GM23338 (cell line): ENCODE data around the gene ZSCAN21. TPM values are rescaled to one million over a fixed set of nuclear protein-coding genes. Genes with fewer than 3 reads are reported as not detected.

Experiments used
- CREB1 ChIP-seq: fragments of 250-450 bp; sonication (Bioruptor Pico); IDR thresholded peaks from 2 replicates; pipeline ENCODE4 v1.5.0; 2020; ENCODE audit warnings: low read depth, mild to moderate bottlenecking, moderate library complexity
- CTCF ChIP-seq, 2 experiments: fragments of 200-600 bp in 1 of 2; sonication (generic) in 1 of 2; conservative IDR thresholded peaks; 2 replicates each; pipeline versions ENCODE4 v1.5.1 to v1.6.1; 2016 to 2017; ENCODE audit warnings: antibody characterized with exemption in 2 of 2, low read depth in 2 of 2, mild to moderate bottlenecking in 2 of 2, moderate library complexity in 1 of 2
- EZH2 ChIP-seq: fragments of 200-600 bp; sonication (generic); IDR thresholded peaks from one replicate; pipeline ENCODE4 v1.8.0; 2017; ENCODE audit warnings: antibody characterized with exemption, mild to moderate bottlenecking, low read depth; ENCODE audit not compliant: unreplicated experiment
- EZH2phosphoT487 ChIP-seq: fragments of 200-600 bp; sonication (generic); IDR thresholded peaks from one replicate; pipeline ENCODE4 v1.8.1; 2018; ENCODE audit warnings: antibody characterized with exemption; ENCODE audit not compliant: unreplicated experiment
- NANOG ChIP-seq: IDR thresholded peaks from 2 replicates; pipeline ENCODE4 v1.6.1; 2016; ENCODE audit warnings: antibody characterized with exemption, borderline replicate concordance
- REST ChIP-seq: IDR thresholded peaks from one replicate; pipeline ENCODE4 v1.6.1; 2018; ENCODE audit warnings: antibody characterized with exemption; ENCODE audit not compliant: unreplicated experiment
- ZNF331 ChIP-seq: fragments of 250-450 bp; sonication (Bioruptor Pico); IDR thresholded peaks from 2 replicates; pipeline ENCODE4 v1.5.0; 2020; ENCODE audit warnings: low read depth, mild to moderate bottlenecking, moderate library complexity
- ZNF462 ChIP-seq: fragments of 250-450 bp; sonication (Bioruptor Pico); IDR thresholded peaks from 2 replicates; pipeline ENCODE4 v1.5.0; 2020; ENCODE audit warnings: mild to moderate bottlenecking, moderate library complexity
- polyA plus RNA-seq: library from polyadenylated mRNA; unstranded; fragments of >200 nt; fragmentation: Nextera tagmentation; extraction: Ambion mirVana; gene quantifications from 2 replicates; pipeline ENCODE4 v1.2.1, GENCODE V29; 2016
- total RNA-seq: library from RNA; depleted of rRNA; stranded (reverse); fragments of >200 nt; shearing (Covaris generic); gene quantifications from 2 replicates; pipeline ENCODE4 v1.2.3, GENCODE V29; 2014

Gene ZSCAN21
- total and polyA plus RNA-seq, 2 experiments from 2014 or later: 15.7 to 21.8 TPM

GRCh38 chr7:100099452-100099851 is 49.9 kb downstream of the ZSCAN21 start (continued):
- TF ChIP-seq ZNF462 (CRISPR knock-in tag) (no peak), CTCF (conservative IDR thresholded peaks at IDR 0.05; ENCODE audit: low read depth in 2 of 2) (no peak), REST (no peak), EZH2phosphoT487 (no peak), CREB1 (no peak), EZH2 (no peak), ZNF331 (CRISPR knock-in tag) (no peak), NANOG (no peak)
